ENCODE measurements around the gene C10orf143.

The C10orf143 gene

GRCh38 chr10:130080461-130080814, 30.2 kb downstream of the C10orf143 start:
- peak in 1 of 2 donors; percentile 3 for DNase-seq (ENCODE audit: low read depth in 2 of 2)
- TF ChIP-seq CTCF (IDR thresholded peaks at IDR 0.05; ENCODE audit: low read depth, low read length) = no peak
- H3K4me3 ChIP-seq (replicated peaks in 1 of 2; ENCODE audit: low read depth in 2 of 2, low read length in 2 of 2) = no peak overlapping the region

GRCh38 chr10:130079614-130080460, 30.8 kb downstream of the C10orf143 start:
- no peak overlapping the region for H3K4me3 ChIP-seq (replicated peaks in 1 of 2; ENCODE audit: low read depth in 2 of 2, low read length in 2 of 2)
- DNase-seq (ENCODE audit: low read depth in 2 of 2) = no peak
- no peak for TF ChIP-seq CTCF (IDR thresholded peaks at IDR 0.05; ENCODE audit: low read depth, low read length)

- no peak for DNase-seq (ENCODE audit: low read depth in 2 of 2)
- no peak for TF ChIP-seq CTCF (IDR thresholded peaks at IDR 0.05; ENCODE audit: low read depth, low read length)
- no peak overlapping the region for H3K4me3 ChIP-seq (replicated peaks in 1 of 2; ENCODE audit: low read depth in 2 of 2, low read length in 2 of 2)
These were observed 32.5 kb downstream of the C10orf143 start for GRCh38 chr10:130078120-130078519.

- no peak overlapping the region for H3K4me3 ChIP-seq (replicated peaks in 1 of 2; ENCODE audit: low read depth in 2 of 2, low read length in 2 of 2)
- DNase-seq (ENCODE audit: low read depth in 2 of 2) = no peak
- no peak for TF ChIP-seq CTCF (IDR thresholded peaks at IDR 0.05; ENCODE audit: low read depth, low read length)
These were observed 33.9 kb downstream of the C10orf143 start for GRCh38 chr10:130076681-130077080.

- H3K4me3 ChIP-seq (replicated peaks in 1 of 2; ENCODE audit: low read depth in 2 of 2, low read length in 2 of 2) = no peak overlapping the region
- no peak for TF ChIP-seq CTCF (IDR thresholded peaks at IDR 0.05; ENCODE audit: low read depth, low read length)
- no peak for DNase-seq (ENCODE audit: low read depth in 2 of 2)
These were observed 36.0 kb downstream of the C10orf143 start for GRCh38 chr10:130074639-130075038.

- no peak for TF ChIP-seq CTCF (IDR thresholded peaks at IDR 0.05; ENCODE audit: low read depth, low read length)
- DNase-seq (ENCODE audit: low read depth in 2 of 2) = no peak
These were observed 36.7 kb downstream of the C10orf143 start for GRCh38 chr10:130073912-130074311.

GRCh38 chr10:130072247-130072646, 38.4 kb downstream of the C10orf143 start:
- H3K4me3 ChIP-seq (replicated peaks in 1 of 2; ENCODE audit: low read depth in 2 of 2, low read length in 2 of 2) = no peak overlapping the region
- no peak for DNase-seq (ENCODE audit: low read depth in 2 of 2)
- no peak for TF ChIP-seq CTCF (IDR thresholded peaks at IDR 0.05; ENCODE audit: low read depth, low read length)

More at GRCh38 chr10:130073912-130074311, 36.7 kb downstream of the C10orf143 start:
- no peak overlapping the region for H3K4me3 ChIP-seq (replicated peaks in 1 of 2; ENCODE audit: low read depth in 2 of 2, low read length in 2 of 2)
